HCT116 (cell line): ENCODE data around the gene CCDC39. TPM values are rescaled to one million over a fixed set of nuclear protein-coding genes. Genes with fewer than 3 reads are reported as not detected.

Experiments
- ELF1 ChIP-seq: IDR thresholded peaks from 2 replicates; pipeline ENCODE4 v1.6.1; 2012; ENCODE audit warnings: low read depth, borderline replicate concordance
- EZH2 ChIP-seq: fragments of 200-600 bp; sonication (generic); IDR thresholded peaks from 2 replicates; pipeline ENCODE4 v1.6.1; 2017; ENCODE audit warnings: antibody characterized with exemption, mixed run types
- FOSL1 ChIP-seq: IDR thresholded peaks from 2 replicates; pipeline ENCODE4 v1.6.1; 2012; ENCODE audit warnings: low read depth
- JUND ChIP-seq: IDR thresholded peaks from 2 replicates; pipeline ENCODE4 v1.6.1; 2012
- MAX ChIP-seq: IDR thresholded peaks from 2 replicates; pipeline ENCODE4 v1.6.1; 2012
- POLR2A ChIP-seq: IDR thresholded peaks from 2 replicates; pipeline ENCODE4 v1.7.0; 2011; ENCODE audit warnings: borderline replicate concordance; ENCODE audit not compliant: insufficient read depth, insufficient read length; ENCODE audit errors: extremely low read depth
- POLR2AphosphoS5 ChIP-seq: IDR thresholded peaks from 2 replicates; pipeline ENCODE4 v1.6.1; 2011; ENCODE audit warnings: mild to moderate bottlenecking, low read depth, low read length, moderate library complexity
- REST ChIP-seq: IDR thresholded peaks from 2 replicates; pipeline ENCODE4 v1.6.1; 2012; ENCODE audit warnings: low read depth
- TCF7L2 ChIP-seq: IDR thresholded peaks from 2 replicates; pipeline ENCODE4 v1.7.0; 2011; ENCODE audit warnings: borderline replicate concordance, inconsistent platforms; ENCODE audit not compliant: insufficient read depth, insufficient read length; ENCODE audit errors: extremely low read depth
- YY1 ChIP-seq: IDR thresholded peaks from 2 replicates; pipeline ENCODE4 v1.6.1; 2011; ENCODE audit warnings: low read length, low read depth, moderate library complexity, mild to moderate bottlenecking; ENCODE audit not compliant: insufficient replicate concordance; ENCODE audit errors: extremely low read depth
- total RNA-seq: library from RNA; stranded (reverse); gene quantifications from one replicate; pipeline ENCODE4 v1.2.1, GENCODE V29; 2021; ENCODE audit not compliant: unreplicated experiment
- TF ChIP-seq, protein P1 (sequence below): IDR thresholded peaks from 2 replicates; pipeline ENCODE4 v1.6.1; 2011; ENCODE audit warnings: mild to moderate bottlenecking, low read length, moderate library complexity; ENCODE audit not compliant: insufficient replicate concordance; ENCODE audit errors: extremely low read depth

CCDC39 gene
- total RNA-seq, 1 experiment from 2014 or later = not detected

DNA sequence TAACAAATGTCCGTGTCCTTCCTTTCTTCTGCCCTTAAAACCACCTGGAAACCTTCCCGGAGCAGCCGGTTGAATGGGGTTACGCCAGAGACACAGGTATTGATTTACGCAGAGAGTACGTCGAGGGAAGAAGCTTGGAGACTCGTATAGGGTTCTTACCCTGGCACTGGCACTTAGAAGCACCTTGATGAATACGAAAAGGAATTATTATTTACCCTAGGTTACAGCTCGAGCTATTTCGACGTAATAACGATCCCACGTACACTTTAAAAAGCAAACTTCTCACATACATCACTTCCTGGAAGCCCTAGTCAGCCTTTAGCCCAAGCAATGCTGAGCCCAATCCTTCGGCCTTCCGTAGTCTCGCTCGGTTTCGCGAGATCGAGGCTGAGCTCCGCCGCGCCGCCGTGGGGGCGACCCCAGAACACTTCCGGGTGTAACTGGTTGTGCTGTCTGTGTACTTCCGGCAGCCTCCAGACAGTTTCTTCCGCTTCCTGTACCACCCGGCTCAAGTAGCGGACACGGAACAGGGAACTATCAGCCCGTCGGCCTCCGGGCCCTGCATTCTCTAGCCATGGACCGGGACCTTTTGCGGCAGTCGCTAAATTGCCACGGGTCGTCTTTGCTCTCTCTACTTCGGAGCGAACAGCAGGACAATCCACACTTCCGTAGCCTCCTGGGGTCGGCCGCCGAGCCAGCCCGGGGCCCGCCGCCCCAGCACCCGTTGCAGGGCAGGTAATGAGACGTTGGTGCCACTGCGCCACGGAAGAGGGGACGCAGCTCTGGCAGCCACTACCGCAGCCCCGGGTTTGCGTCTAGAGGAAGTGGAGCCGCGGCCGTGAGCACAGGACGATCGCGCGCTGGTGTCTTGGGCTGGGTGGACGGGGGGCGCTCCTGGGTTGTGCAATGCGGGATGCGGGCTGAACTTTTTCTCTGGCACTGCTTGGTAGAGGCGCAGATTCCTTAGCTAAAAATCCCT lies 77.3 kb downstream of the CCDC39 start, which contains the start of gene TTC14 (continued):
- TF ChIP-seq, protein P1, sequence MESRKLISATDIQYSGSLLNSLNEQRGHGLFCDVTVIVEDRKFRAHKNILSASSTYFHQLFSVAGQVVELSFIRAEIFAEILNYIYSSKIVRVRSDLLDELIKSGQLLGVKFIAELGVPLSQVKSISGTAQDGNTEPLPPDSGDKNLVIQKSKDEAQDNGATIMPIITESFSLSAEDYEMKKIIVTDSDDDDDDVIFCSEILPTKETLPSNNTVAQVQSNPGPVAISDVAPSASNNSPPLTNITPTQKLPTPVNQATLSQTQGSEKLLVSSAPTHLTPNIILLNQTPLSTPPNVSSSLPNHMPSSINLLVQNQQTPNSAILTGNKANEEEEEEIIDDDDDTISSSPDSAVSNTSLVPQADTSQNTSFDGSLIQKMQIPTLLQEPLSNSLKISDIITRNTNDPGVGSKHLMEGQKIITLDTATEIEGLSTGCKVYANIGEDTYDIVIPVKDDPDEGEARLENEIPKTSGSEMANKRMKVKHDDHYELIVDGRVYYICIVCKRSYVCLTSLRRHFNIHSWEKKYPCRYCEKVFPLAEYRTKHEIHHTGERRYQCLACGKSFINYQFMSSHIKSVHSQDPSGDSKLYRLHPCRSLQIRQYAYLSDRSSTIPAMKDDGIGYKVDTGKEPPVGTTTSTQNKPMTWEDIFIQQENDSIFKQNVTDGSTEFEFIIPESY = peak; percentile 99
- TF ChIP-seq EZH2 (no peak), FOSL1 (no peak), YY1 (peak; percentile 74), MAX (peak; percentile 88), REST (no peak), JUND (no peak), ELF1 (peak; percentile 97), POLR2AphosphoS5 (peak; percentile 98), POLR2A (peak; percentile 64), TCF7L2 (peak; percentile 20)
